HuH-7 (cell line): Measurements from ENCODE around the gene PDZD4.
A peak's percentile ranks its signal among the peaks of the same experiment; 100 is the strongest.

Source experiments
- DNase-seq: peaks from one replicate; pipeline ENCODE4 v3.0.0; 2011; ENCODE audit warnings: low spot score

PDZD4 gene

GRCh38 chrX:153813161-153813560 is 17.2 kb downstream of the PDZD4 start:
- DNase-seq = no peak

DNA sequence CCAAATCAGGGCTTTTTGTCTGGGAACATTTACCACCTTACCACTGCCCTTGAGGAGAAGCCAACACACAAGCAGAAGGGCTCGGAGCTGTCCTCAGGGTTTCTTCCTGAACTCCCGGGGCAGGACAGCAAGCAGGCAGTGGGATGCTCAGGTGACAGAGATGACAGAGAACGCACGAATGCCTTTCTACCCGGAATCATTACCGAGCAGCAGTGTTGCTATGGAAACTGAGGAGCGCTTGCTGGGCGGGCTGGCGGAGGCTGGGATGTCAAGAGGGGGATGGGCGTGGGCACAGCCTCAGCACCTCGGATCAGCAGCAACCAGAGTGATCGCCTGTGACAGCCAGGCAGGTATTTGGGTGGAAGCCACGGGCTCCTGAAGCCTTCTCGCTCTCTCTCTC is 18.1 kb downstream of the PDZD4 start:
- no peak for DNase-seq

- DNase-seq = no peak
Observed at GRCh38 chrX:153807976-153808375, 22.4 kb downstream of the PDZD4 start.

DNA sequence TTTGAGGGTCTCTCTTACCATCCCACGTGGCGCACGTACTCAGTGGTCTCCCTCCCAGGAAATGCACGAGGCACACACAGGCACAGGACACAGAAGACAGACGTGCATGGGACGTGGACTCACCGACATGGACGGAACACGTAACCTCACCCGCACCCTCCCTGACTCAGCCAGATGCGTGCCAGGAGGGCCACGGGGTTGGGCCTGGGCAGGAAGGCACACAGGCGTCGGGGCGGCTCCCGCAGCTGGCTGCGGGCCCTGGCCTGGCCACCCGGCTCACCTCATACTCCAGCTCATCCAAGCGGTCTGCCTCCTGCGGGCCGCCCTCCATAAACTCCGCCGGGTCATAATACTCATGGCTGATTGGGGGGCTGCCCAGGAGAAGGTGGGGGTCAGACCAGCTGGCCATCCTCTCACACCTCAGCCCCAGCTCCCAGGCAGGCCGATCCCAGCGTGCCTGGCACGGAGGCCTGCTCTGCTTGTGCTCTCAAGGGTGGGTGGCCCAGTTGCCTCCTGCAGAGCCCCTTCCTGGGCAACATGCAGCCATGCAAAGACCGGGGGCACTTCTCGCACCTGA is 23.3 kb downstream of the PDZD4 start:
- DNase-seq = no peak

DNA sequence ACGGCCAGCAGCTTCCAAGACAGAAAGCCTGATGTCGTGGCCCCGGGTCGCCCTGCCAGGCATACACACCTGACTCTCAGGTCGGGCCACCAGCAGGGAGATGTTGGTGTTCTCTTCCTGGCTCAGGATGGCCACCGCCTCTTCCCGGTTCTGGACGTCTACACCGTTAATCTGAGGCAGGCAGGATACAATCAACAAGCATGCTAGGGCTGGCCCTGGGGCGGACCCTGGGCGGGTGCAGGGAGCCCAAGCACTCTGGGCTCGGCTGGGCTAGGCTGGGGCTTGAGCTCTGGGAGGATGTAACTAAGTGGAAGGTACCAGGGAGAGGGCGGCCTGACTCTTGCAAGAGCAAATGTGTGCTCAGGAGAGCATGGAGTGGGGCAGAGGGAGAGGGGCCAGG is 24.9 kb downstream of the PDZD4 start:
- DNase-seq = no peak

GRCh38 chrX:153804621-153805020 is 25.7 kb downstream of the PDZD4 start:
- DNase-seq = no peak

- DNase-seq = no peak
Observed at GRCh38 chrX:153804100-153804595, 26.2 kb downstream of the PDZD4 start.

- no peak for DNase-seq
Observed at GRCh38 chrX:153803211-153804099, 26.9 kb downstream of the PDZD4 start.

- no peak for DNase-seq
Observed at GRCh38 chrX:153802513-153803045, 27.8 kb downstream of the PDZD4 start.

GRCh38 chrX:153801669-153802068 is 28.7 kb downstream of the PDZD4 start:
- DNase-seq = no peak

DNA sequence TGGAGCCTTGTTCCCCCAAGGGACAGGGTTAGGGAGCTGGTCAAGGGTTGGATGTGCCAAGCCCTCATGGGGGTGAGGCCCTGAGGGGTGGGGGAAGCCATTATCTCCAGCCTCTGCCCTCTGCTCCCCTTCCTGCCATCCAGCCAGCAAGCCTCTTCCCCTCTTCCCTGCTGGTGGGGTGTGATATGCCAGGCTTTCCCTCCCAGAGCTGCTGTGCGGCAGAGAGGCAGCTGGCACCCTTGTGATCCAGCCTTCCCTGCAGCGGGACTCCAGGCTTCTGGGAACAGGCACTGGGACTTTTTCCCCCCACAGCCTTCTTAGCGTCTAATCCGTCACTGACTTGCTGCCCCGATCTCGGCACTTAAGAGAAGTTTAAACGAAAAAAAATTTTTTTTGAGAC is 29.6 kb downstream of the PDZD4 start:
- no peak for DNase-seq

DNA sequence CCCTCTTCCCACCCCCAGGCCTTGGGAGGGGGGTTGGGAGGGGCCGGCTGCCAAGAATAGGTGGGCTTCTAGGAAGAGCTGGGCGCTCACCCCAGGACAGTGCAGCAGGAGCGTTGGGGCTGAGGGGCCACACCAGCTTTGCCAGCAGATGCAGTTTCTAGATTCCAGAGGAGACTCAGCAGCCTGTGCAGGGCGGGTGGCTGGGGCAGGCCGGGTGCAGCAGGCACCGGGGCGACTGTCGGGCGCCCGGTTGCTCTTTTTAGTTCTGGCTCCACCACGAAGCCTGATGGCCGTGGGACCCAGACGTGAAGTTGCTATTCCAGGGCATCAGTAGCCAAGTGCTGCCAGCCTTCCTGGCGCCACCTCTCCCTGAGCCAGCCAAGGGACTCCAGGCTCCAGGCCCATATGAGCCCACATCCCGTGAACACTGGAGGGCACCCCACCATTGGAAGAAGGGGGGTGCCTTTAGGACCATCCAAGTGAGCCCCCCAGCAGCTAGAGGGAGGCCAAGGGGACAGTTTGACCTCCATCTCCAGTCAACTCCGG is 30.1 kb downstream of the PDZD4 start:
- no peak for DNase-seq

- DNase-seq = no peak
Observed at GRCh38 chrX:153799326-153799725, 31.0 kb downstream of the PDZD4 start.

GRCh38 chrX:153797415-153798015 is 32.8 kb downstream of the PDZD4 start:
- DNase-seq = no peak

GRCh38 chrX:153794897-153795816 is 35.2 kb downstream of the PDZD4 start:
- no peak for DNase-seq

GRCh38 chrX:153794018-153794896 is 36.1 kb downstream of the PDZD4 start, which contains the start of the genes IDH3G and SSR4:
Gene IDH3G, minus strand, starts transcription at chrX:153794375. Its CDS starts 49 bp downstream, at chrX:153794326.
Gene SSR4, plus strand, starts transcription at chrX:153794668. Its CDS starts 20 bp downstream, at chrX:153794688.
- peak; percentile 98 for DNase-seq

DNA sequence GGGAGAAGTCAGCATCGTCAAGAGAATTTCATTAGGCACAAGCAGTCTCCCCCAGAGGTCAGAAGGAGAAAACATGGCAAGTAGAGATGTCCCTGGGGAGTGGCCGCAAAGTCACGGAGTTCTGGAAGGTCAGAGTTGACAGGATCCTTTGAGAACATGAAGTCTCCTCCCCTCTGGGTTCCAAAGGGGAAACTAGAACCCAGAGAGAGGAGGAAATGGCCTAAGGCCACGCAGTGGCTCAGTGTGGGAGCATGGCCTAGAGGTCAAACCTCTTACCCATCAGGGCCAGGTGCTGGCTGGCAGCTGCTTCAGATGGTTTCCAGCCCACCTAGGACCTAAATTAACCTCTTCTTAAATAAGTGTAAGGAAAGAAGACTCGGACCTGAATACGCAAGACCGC is 37.1 kb downstream of the PDZD4 start:
- DNase-seq = no peak

- DNase-seq = no peak
Observed at GRCh38 chrX:153792368-153792767, 38.0 kb downstream of the PDZD4 start.

DNA sequence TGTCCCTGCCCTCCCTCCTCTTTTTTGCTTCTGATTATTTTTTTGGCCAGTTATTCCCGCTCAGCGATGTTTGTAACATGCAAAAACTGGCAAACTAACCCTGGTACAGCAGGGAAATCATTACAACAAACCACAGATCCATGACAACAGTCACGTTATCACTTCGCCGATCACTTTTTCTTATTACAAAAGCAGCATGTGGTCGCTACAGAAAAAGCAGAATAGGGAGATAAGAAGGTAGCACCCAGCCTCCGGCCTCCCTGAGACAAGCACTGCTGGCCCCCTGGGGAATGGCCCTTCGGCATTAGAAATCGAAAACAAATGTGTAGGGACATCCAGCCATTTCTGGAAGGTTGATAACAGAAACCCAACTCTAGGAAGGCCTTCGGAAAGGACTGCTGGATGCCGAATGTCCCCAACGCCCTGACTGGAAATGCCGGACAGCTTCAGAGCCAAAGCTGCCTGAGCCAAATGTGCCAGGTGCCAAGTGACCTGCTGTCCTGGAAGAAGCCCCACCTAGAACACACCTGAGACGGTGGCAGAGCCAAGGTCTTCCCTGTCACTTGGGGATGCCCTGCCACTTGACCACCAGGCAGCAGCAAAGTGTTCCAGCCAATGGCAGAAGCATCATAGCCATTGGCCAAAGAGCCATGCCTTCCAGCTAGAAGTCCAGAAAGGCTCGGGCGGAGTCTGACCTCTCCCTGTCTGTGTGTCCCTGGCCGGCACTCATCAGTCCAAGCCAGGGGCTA is 39.1 kb downstream of the PDZD4 start:
- DNase-seq = no peak
